Measurements from ENCODE around the gene SF3B4. TPM values are rescaled to one million over a fixed set of nuclear protein-coding genes. Genes with fewer than 3 reads are reported as not detected.
A peak's percentile ranks its signal among the peaks of the same experiment; 100 is the strongest.

Gene SF3B4
- total and polyA plus RNA-seq, 2 donors: 16.8 to 54.0 TPM

- Histone ChIP-seq H3K36me3 (ENCODE audit: insufficient read depth) (peaks cover 7% of the 10 kb centered on the region), H3K4me3 (ENCODE audit: low read depth, low read length) (no peak overlapping the region), H3K4me1 (ENCODE audit: insufficient read depth) (peaks cover 2% of the 10 kb centered on the region), H3K27ac (ENCODE audit: low read depth) (no peak overlapping the region)
- DNase-seq (ENCODE audit: extremely low spot score): no peak
- 83% methylated on average over 2 of the region's 2 CpGs for WGBS
Observed at GRCh38 chr1:149925751-149926150, 1.9 kb downstream of the SF3B4 start.

- WGBS: 86% methylated on average over 3 of the region's 3 CpGs
Observed at GRCh38 chr1:149925345-149925744, 2.3 kb downstream of the SF3B4 start.

GRCh38 chr1:149923626-149924025 lies 4.0 kb downstream of the SF3B4 start:
- Histone ChIP-seq H3K36me3 (ENCODE audit: insufficient read depth) (peaks cover 7% of the 10 kb centered on the region), H3K4me3 (ENCODE audit: low read depth, low read length) (no peak overlapping the region)
- WGBS: 86% methylated on average over 10 of the region's 10 CpGs

More at GRCh38 chr1:149925345-149925744, 2.3 kb downstream of the SF3B4 start:
- H3K27ac ChIP-seq (ENCODE audit: low read depth): no peak overlapping the region
- DNase-seq (ENCODE audit: extremely low spot score): no peak
- H3K36me3 ChIP-seq (ENCODE audit: insufficient read depth): peaks cover 7% of the 10 kb centered on the region
- H3K4me3 ChIP-seq (ENCODE audit: low read depth, low read length): no peak overlapping the region
- peaks cover 2% of the 10 kb centered on the region for H3K4me1 ChIP-seq (ENCODE audit: insufficient read depth)

GRCh38 chr1:149917571-149918144 lies 9.9 kb downstream of the SF3B4 start, which contains the start of gene SV2A:
TSS of gene SV2A (minus strand) at chr1:149917844. CDS start at chr1:149913840, 4,004 bp downstream.
- no peak for DNase-seq (ENCODE audit: extremely low spot score)
- no peak within 1 kb of the TSS for H3K27ac ChIP-seq (ENCODE audit: low read depth)
- peak within 1 kb of the TSS; percentile 51 for H3K4me3 ChIP-seq (ENCODE audit: low read depth, low read length)
- no peaks in the 10 kb centered on the region for H3K4me1 ChIP-seq (ENCODE audit: insufficient read depth)
- WGBS: under 1% methylated on average over 24 of the region's 24 CpGs
- no peaks in the 10 kb centered on the region for H3K36me3 ChIP-seq (ENCODE audit: insufficient read depth)

More at GRCh38 chr1:149923626-149924025, 4.0 kb downstream of the SF3B4 start:
- peaks cover 2% of the 10 kb centered on the region for H3K4me1 ChIP-seq (ENCODE audit: insufficient read depth)
- no peak overlapping the region for H3K27ac ChIP-seq (ENCODE audit: low read depth)
- DNase-seq (ENCODE audit: extremely low spot score): no peak

- Histone ChIP-seq H3K4me1 (ENCODE audit: insufficient read depth) (no peaks in the 10 kb centered on the region), H3K36me3 (ENCODE audit: insufficient read depth) (no peaks in the 10 kb centered on the region), H3K27ac (ENCODE audit: low read depth) (no peak overlapping the region), H3K4me3 (ENCODE audit: low read depth, low read length) (peak overlapping the region; percentile 51)
- DNase-seq (ENCODE audit: extremely low spot score): no peak
- WGBS: 5% methylated on average over 10 of the region's 10 CpGs
Observed at GRCh38 chr1:149916898-149917252, 10.7 kb downstream of the SF3B4 start.

GRCh38 chr1:149916193-149916897 lies 11.3 kb downstream of the SF3B4 start:
- no peaks in the 10 kb centered on the region for H3K36me3 ChIP-seq (ENCODE audit: insufficient read depth)
- WGBS: 27% methylated on average over 9 of the region's 9 CpGs
- H3K4me1 ChIP-seq (ENCODE audit: insufficient read depth): no peaks in the 10 kb centered on the region
- H3K27ac ChIP-seq (ENCODE audit: low read depth): no peak overlapping the region
- no peak overlapping the region for H3K4me3 ChIP-seq (ENCODE audit: low read depth, low read length)
- no peak for DNase-seq (ENCODE audit: extremely low spot score)

GRCh38 chr1:149915429-149916192 lies 12.0 kb downstream of the SF3B4 start:
- DNase-seq (ENCODE audit: extremely low spot score): no peak
- Histone ChIP-seq H3K27ac (ENCODE audit: low read depth) (no peak overlapping the region), H3K4me1 (ENCODE audit: insufficient read depth) (no peaks in the 10 kb centered on the region), H3K36me3 (ENCODE audit: insufficient read depth) (no peaks in the 10 kb centered on the region), H3K4me3 (ENCODE audit: low read depth, low read length) (no peak overlapping the region)
- 74% methylated on average over 11 of the region's 11 CpGs for WGBS

- no peaks in the 10 kb centered on the region for H3K4me1 ChIP-seq (ENCODE audit: insufficient read depth)
- H3K27ac ChIP-seq (ENCODE audit: low read depth): no peak overlapping the region
- no peak overlapping the region for H3K4me3 ChIP-seq (ENCODE audit: low read depth, low read length)
- 93% methylated on average over 1 of the region's 1 CpG for WGBS
- H3K36me3 ChIP-seq (ENCODE audit: insufficient read depth): no peaks in the 10 kb centered on the region
- no peak for DNase-seq (ENCODE audit: extremely low spot score)
Observed at GRCh38 chr1:149914545-149914944, 13.1 kb downstream of the SF3B4 start.

- WGBS: 86% methylated on average over 10 of the region's 10 CpGs
- Histone ChIP-seq H3K27ac (ENCODE audit: low read depth) (no peak overlapping the region), H3K4me3 (ENCODE audit: low read depth, low read length) (no peak overlapping the region), H3K4me1 (ENCODE audit: insufficient read depth) (no peaks in the 10 kb centered on the region), H3K36me3 (ENCODE audit: insufficient read depth) (no peaks in the 10 kb centered on the region)
- no peak for DNase-seq (ENCODE audit: extremely low spot score)
Observed at GRCh38 chr1:149906570-149907075, 21.0 kb downstream of the SF3B4 start.

GRCh38 chr1:149903836-149904491 lies 23.6 kb downstream of the SF3B4 start:
- no peaks in the 10 kb centered on the region for H3K36me3 ChIP-seq (ENCODE audit: insufficient read depth)
- H3K27ac ChIP-seq (ENCODE audit: low read depth): no peak overlapping the region
- no peaks in the 10 kb centered on the region for H3K4me1 ChIP-seq (ENCODE audit: insufficient read depth)
- DNase-seq (ENCODE audit: extremely low spot score): no peak
- H3K4me3 ChIP-seq (ENCODE audit: low read depth, low read length): no peak overlapping the region
- 84% methylated on average over 5 of the region's 5 CpGs for WGBS

- peak within 1 kb of the TSS; percentile 52 for H3K4me3 ChIP-seq (ENCODE audit: low read depth, low read length)
- DNase-seq (ENCODE audit: extremely low spot score): peak; percentile 86
- H3K36me3 ChIP-seq (ENCODE audit: insufficient read depth): no peaks in the 10 kb centered on the region
- 3% methylated on average over 65 of the region's 65 CpGs for WGBS
- peak within 1 kb of the TSS; percentile 77 for H3K27ac ChIP-seq (ENCODE audit: low read depth)
- no peaks in the 10 kb centered on the region for H3K4me1 ChIP-seq (ENCODE audit: insufficient read depth)
Observed at GRCh38 chr1:149899460-149900284, 27.9 kb downstream of the SF3B4 start, which contains the start of gene BOLA1. TSS of gene BOLA1 (plus strand) at chr1:149899568. CDS start at chr1:149900060, 492 bp downstream.

GRCh38 chr1:149896575-149896974 lies 31.0 kb downstream of the SF3B4 start:
- 82% methylated on average over 4 of the region's 4 CpGs for WGBS

GRCh38 chr1:149888999-149889289 lies 38.7 kb downstream of the SF3B4 start:
- DNase-seq (ENCODE audit: extremely low spot score): no peak
- H3K4me3 ChIP-seq (ENCODE audit: low read depth, low read length): no peak overlapping the region
- H3K27ac ChIP-seq (ENCODE audit: low read depth): peak overlapping the region; percentile 84
- H3K36me3 ChIP-seq (ENCODE audit: insufficient read depth): no peaks in the 10 kb centered on the region
- no peaks in the 10 kb centered on the region for H3K4me1 ChIP-seq (ENCODE audit: insufficient read depth)
- WGBS: 13% methylated on average over 6 of the region's 6 CpGs

More at GRCh38 chr1:149896575-149896974, 31.0 kb downstream of the SF3B4 start:
- no peaks in the 10 kb centered on the region for H3K36me3 ChIP-seq (ENCODE audit: insufficient read depth)
- DNase-seq (ENCODE audit: extremely low spot score): no peak
- no peak overlapping the region for H3K4me3 ChIP-seq (ENCODE audit: low read depth, low read length)
- H3K4me1 ChIP-seq (ENCODE audit: insufficient read depth): no peaks in the 10 kb centered on the region
- H3K27ac ChIP-seq (ENCODE audit: low read depth): no peak overlapping the region
